CD4-positive, alpha-beta T cell (primary cell): ENCODE data around the gene GART. TPM values are rescaled to one million over a fixed set of nuclear protein-coding genes. Genes with fewer than 3 reads are reported as not detected.
A peak's percentile ranks its signal among the peaks of the same experiment; 100 is the strongest.

ENCODE experiments used
- ATAC-seq: fragments of 200-7000 bp; cut with Tn5 transposase; one replicate; pipeline ENCODE4 v1.10.0; 2022; ENCODE audit warnings: mild to moderate bottlenecking; ENCODE audit not compliant: poor library complexity
- CTCF ChIA-PET: fragments of 350-600 bp; sonication (Branson Sonifier 250); formaldehyde crosslinking; loops from one replicate; lab custom pipeline; 2021; ENCODE audit warnings: antibody characterized with exemption, inconsistent platforms; lab: Charles Lee
- POLR2A ChIA-PET: fragments of 350-600 bp; sonication (Branson Sonifier 250); formaldehyde crosslinking; loops from one replicate; lab custom pipeline; 2021; ENCODE audit warnings: antibody characterized with exemption, inconsistent platforms; lab: Charles Lee
- DNase-seq, 14 experiments: peaks; one replicate each; pipeline ENCODE4 v3.0.0-alpha.2; 2013 to 2020; ENCODE audit warnings: mixed read lengths in 2 of 14
- H3K27ac ChIP-seq, 2 donors: one replicate each; pipeline versions ENCODE4 v1.5.1 to v1.7.0; 2013; ENCODE audit warnings: low read length in 2 of 2, low read depth in 1 of 2, mild to moderate bottlenecking in 1 of 2
- H3K27me3 ChIP-seq, 2 experiments: 1 replicate in 1 of 2; 2 replicates in 1 of 2; pipeline versions ENCODE4 v1.6.1 to v1.7.0; 2013; ENCODE audit warnings: low read length in 2 of 2, control low read depth in 1 of 2, mild to moderate bottlenecking in 1 of 2, moderate library complexity in 1 of 2; ENCODE audit not compliant: insufficient read depth in 2 of 2, control insufficient read depth in 1 of 2
- H3K36me3 ChIP-seq: one replicate; pipeline ENCODE4 v1.6.1; 2013; ENCODE audit warnings: low read length, control low read depth; ENCODE audit not compliant: insufficient read depth
- H3K4me1 ChIP-seq: one replicate; pipeline ENCODE4 v1.6.1; 2013; ENCODE audit warnings: low read length, control low read depth; ENCODE audit not compliant: insufficient read depth
- H3K4me3 ChIP-seq: one replicate; pipeline ENCODE4 v1.5.1; 2013; ENCODE audit warnings: mild to moderate bottlenecking, low read length, moderate library complexity
- H3K9me3 ChIP-seq, 2 experiments: 1 replicate in 1 of 2; 2 replicates in 1 of 2; pipeline versions ENCODE4 v1.6.1 to v1.7.0; 2013; ENCODE audit warnings: low read length in 2 of 2, mild to moderate bottlenecking in 2 of 2, control low read depth in 1 of 2, moderate library complexity in 1 of 2; ENCODE audit not compliant: control insufficient read depth in 1 of 2, insufficient read depth in 1 of 2
- H3K27ac Mint-ChIP-seq: one replicate; pipeline ENCODE4 v1.8.0; 2020; ENCODE audit warnings: mixed read lengths
- H3K27me3 Mint-ChIP-seq: one replicate; pipeline ENCODE4 v1.8.0; 2021; ENCODE audit warnings: mixed read lengths
- H3K36me3 Mint-ChIP-seq: one replicate; pipeline ENCODE4 v1.8.0; 2021; ENCODE audit warnings: low read depth, mixed read lengths
- H3K4me1 Mint-ChIP-seq: one replicate; pipeline ENCODE4 v1.8.0; 2021; ENCODE audit warnings: low read depth, mixed read lengths
- H3K4me3 Mint-ChIP-seq: one replicate; pipeline ENCODE4 v1.8.0; 2020; ENCODE audit warnings: mild to moderate bottlenecking, mixed read lengths
- H3K9me3 Mint-ChIP-seq: one replicate; pipeline ENCODE4 v1.8.0; 2020; ENCODE audit warnings: mixed read lengths
- CTCF ChIP-seq: fragments of 200-600 bp; IDR thresholded peaks from one replicate; pipeline ENCODE4 v1.8.0; 2022; ENCODE audit warnings: antibody characterized with exemption, mild to moderate bottlenecking
- intact Hi-C, 2 experiments: fragments of 100-400 bp; cut with DNase I in 1 of 2; cut with micrococcal nuclease in 1 of 2; formaldehyde crosslinking; loops; one replicate each; pipeline versions ENCODE4 v1.15.1 to v1.9.0; 2023 to 2025; cut with DNase I, micrococcal nuclease
- total RNA-seq, 174 experiments: library from RNA in 2 of 174; stranded (reverse) in 2 of 174; gene quantifications; one replicate each; pipeline ENCODE4 v1.2.3 and lab custom pipeline; 2021 to 2026

GART gene
- total RNA-seq, 2 experiments from 2014 or later: 21.8 to 25.5 TPM

GRCh38 chr21:33561373-33561772 lies 19.5 kb upstream of the GART start:
- H3K9me3 ChIP-seq: no peaks in the 10 kb centered on the region
- Mint-ChIP-seq H3K4me3 (no peak overlapping the region), H3K27me3 (no peaks in the 10 kb centered on the region), H3K27ac (peak overlapping the region; percentile 2), H3K9me3 (no peaks in the 10 kb centered on the region), H3K4me1 (peaks cover 67% of the 10 kb centered on the region), H3K36me3 (peaks cover 77% of the 10 kb centered on the region)
- CTCF ChIA-PET: interaction anchor here (1.5 kb wide), 1 partner anchor 11 kb away, joined by 3 read pairs; no protein-coding TSS in a partner anchor
- H3K36me3 ChIP-seq: peaks cover 75% of the 10 kb centered on the region
- intact Hi-C loops: loop anchor here in 1 of 2 experiments (5.0 kb wide), 1 partner anchor 46 kb away; no protein-coding TSS in a partner anchor
- ATAC-seq: no peak
- POLR2A ChIA-PET: interaction anchor here (0.8 kb wide), 1 partner anchor 18 kb away, joined by 3 read pairs; no protein-coding TSS in a partner anchor
- TF ChIP-seq CTCF: no peak
- H3K27me3 ChIP-seq: no peaks in the 10 kb centered on the region
- no peak overlapping the region for H3K27ac ChIP-seq
- peaks cover 3% of the 10 kb centered on the region for H3K4me1 ChIP-seq
- no peak for DNase-seq
- no peak overlapping the region for H3K4me3 ChIP-seq

GRCh38 chr21:33560965-33561364 lies 19.0 kb upstream of the GART start:
- Mint-ChIP-seq H3K4me1 (peaks cover 68% of the 10 kb centered on the region), H3K36me3 (peaks cover 81% of the 10 kb centered on the region), H3K9me3 (no peaks in the 10 kb centered on the region), H3K4me3 (no peak overlapping the region), H3K27me3 (no peaks in the 10 kb centered on the region), H3K27ac (no peak overlapping the region)
- peaks cover 79% of the 10 kb centered on the region for H3K36me3 ChIP-seq
- H3K27ac ChIP-seq: no peak overlapping the region
- intact Hi-C loops: loop anchor here in 1 of 2 experiments (5.0 kb wide), 1 partner anchor 46 kb away; no protein-coding TSS in a partner anchor
- H3K27me3 ChIP-seq: no peaks in the 10 kb centered on the region
- H3K4me1 ChIP-seq: peaks cover 3% of the 10 kb centered on the region
- DNase-seq: no peak
- TF ChIP-seq CTCF: no peak
- POLR2A ChIA-PET: interaction anchor here (0.8 to 2.0 kb wide), 2 partner anchors 18 to 27 kb away, joined by 3 to 8 read pairs; partner anchors contain the start of gene DONSON
- no peak for ATAC-seq
- CTCF ChIA-PET: interaction anchor here (1.5 kb wide), 1 partner anchor 11 kb away, joined by 3 read pairs; no protein-coding TSS in a partner anchor
- no peak overlapping the region for H3K4me3 ChIP-seq
- no peaks in the 10 kb centered on the region for H3K9me3 ChIP-seq

- Histone ChIP-seq H3K36me3 (peaks cover 85% of the 10 kb centered on the region), H3K27ac (no peak overlapping the region), H3K4me1 (peaks cover 3% of the 10 kb centered on the region), H3K9me3 (no peaks in the 10 kb centered on the region), H3K4me3 (no peak overlapping the region), H3K27me3 (no peaks in the 10 kb centered on the region)
- H3K27ac Mint-ChIP-seq: no peak overlapping the region
- no peak overlapping the region for H3K4me3 Mint-ChIP-seq
- DNase-seq: no peak
- no peak for ATAC-seq
- no peaks in the 10 kb centered on the region for H3K9me3 Mint-ChIP-seq
- no peaks in the 10 kb centered on the region for H3K27me3 Mint-ChIP-seq
- ChIA-PET CTCF (interaction anchor here (1.0 kb wide), 1 partner anchor 24 kb away, joined by 3 read pairs; no protein-coding TSS in a partner anchor), POLR2A (interaction anchor here (1.1 to 2.0 kb wide), 3 partner anchors 17 to 28 kb away, joined by 3 to 8 read pairs (median 5); partner anchors contain the start of genes DONSON, GART and SON)
- peaks cover 76% of the 10 kb centered on the region for H3K4me1 Mint-ChIP-seq
- intact Hi-C loops: loop anchor here in 1 of 2 experiments (5.0 kb wide), 1 partner anchor 47 kb away; no protein-coding TSS in a partner anchor
- TF ChIP-seq CTCF: no peak
- H3K36me3 Mint-ChIP-seq: peaks cover 92% of the 10 kb centered on the region
These were observed 17.9 kb upstream of the GART start for GRCh38 chr21:33559813-33560212.
